ENCODE measurements around the gene KIF18B.

KIF18B gene

GRCh38 chr17:44903012-44903685 is 44.4 kb downstream of the KIF18B start:
- no peak for DNase-seq

- DNase-seq: no peak
Observed at GRCh38 chr17:44902135-44902760, 45.3 kb downstream of the KIF18B start.

GRCh38 chr17:44901411-44901921 is 46.1 kb downstream of the KIF18B start:
- DNase-seq: no peak

DNA sequence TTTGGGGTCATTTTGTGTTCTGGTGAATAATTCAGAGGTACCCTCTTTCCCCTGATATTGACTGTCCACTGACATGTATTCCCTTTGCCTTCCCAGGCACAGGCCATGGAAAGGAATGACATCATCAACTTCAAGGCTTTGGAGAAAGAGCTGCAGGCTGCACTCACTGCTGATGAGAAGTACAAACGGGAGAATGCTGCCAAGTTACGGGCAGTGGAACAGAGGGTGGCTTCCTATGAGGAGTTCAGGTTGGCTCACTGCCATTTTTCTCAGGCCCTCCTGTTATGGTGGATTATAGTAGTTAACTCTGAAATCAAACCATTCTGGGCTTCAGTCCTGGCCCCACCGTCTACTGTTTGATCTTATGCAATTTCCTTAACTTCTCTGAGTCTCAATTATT is 46.7 kb downstream of the KIF18B start:
- no peak for DNase-seq

GRCh38 chr17:44899074-44899782 is 48.3 kb downstream of the KIF18B start, which contains the start of gene EFTUD2:
EFTUD2 (minus strand) TSS chr17:44899445; CDS start chr17:44894521, 4,924 bp downstream.
- DNase-seq: peak; percentile 88

GRCh38 chr17:44898768-44899073 is 48.9 kb downstream of the KIF18B start:
- no peak for DNase-seq

DNA sequence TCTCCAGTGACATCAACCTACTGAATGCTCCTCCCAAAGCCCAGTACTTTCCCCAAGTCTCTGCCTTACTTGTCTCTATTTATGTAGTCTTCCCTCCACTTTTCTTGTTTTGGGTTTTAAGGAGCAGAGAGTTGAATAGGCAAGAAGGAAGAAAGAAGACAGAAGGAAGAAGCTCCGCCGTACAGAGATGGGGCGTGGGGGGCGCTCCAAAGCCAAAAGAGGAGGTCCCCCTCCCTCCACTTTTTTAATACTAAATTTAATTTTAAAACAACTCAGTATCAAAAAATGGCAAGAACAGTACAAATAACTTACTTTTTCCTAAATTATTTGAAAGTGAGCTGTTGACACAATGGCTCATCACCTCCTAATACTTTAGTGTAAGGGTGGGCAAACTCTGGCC is 52.9 kb downstream of the KIF18B start:
- no peak for DNase-seq

DNA sequence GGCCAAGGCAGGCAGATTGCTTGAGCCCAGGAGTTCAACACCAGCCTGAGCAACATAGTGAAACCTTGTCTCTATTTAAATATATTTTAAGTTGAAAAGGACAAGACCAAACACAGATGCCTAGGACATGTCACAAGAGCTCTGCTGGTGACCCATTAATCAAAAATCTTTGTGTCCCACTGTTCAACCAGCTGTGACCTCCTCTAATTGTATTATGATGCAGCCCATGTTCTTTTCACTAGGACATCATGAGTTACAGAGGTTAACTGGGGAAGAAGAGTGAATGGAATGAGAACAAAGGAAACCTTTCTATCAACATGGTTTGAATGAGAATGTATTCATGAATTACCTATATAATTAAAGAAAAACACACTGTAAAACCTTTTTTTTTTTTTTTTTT is 55.3 kb downstream of the KIF18B start:
- no peak for DNase-seq

GRCh38 chr17:44889003-44889402 is 58.6 kb downstream of the KIF18B start:
- no peak for DNase-seq

- no peak for DNase-seq
Observed at GRCh38 chr17:44887971-44888954, 59.3 kb downstream of the KIF18B start.

DNA sequence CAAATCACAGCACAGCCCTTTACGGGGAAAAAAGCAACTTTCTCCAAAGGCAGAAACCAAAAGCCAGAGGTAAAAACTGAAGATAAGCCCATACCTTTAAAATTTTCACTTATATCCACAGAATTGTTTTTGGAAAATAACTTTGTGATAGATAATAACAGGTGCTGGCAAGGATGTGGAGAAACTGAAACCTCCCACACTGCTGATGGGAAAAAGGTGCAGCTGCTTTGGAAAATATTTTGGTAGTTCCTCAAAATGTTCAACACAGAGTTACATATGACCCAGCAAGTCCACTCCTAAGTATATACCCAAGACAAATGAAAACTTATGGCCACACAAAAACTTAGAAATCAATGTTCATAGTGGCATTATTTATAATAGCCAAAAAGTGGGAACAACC is 60.6 kb downstream of the KIF18B start:
- DNase-seq: no peak

GRCh38 chr17:44884941-44885340 is 62.6 kb downstream of the KIF18B start:
- DNase-seq: no peak

GRCh38 chr17:44881145-44881544 is 66.4 kb downstream of the KIF18B start:
- no peak for DNase-seq

DNA sequence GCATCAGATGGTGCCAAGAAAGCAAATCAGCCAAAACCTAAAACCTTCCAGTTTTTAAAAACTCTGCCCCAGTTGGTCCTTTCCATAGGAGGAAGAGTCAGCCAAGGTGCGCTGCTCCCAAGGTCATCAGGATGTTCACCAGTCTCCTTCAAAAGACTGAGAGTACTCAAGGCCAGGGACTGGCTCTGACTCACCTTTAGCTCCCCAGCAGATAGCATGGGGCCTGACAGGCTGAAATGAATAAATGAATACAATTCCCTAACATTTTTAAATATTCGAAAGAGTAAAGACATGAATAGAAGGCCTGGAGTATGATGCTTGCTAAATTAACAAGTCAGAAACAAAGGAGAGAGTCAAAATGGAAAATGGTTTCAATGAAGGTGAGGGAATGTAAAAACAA is 67.5 kb downstream of the KIF18B start:
- DNase-seq: no peak

DNA sequence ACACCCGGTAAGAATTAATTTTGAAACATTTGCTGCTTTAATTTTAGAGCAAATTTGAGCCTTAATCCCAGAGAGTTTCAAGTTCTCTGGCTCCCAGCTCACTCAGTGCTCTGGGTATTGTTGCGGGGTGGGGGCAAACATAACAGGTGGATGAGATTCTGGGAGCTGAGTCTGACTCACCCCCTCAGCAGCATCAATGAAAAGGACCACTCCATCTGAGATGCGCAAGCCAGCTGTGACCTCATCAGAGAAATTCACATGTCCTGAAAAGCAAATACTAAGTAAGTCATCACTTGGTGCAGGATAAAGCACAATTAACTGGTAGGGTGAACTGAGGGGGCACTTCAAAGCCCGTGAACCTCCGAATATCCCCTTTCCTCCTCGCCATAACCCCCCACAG is 68.2 kb downstream of the KIF18B start:
- DNase-seq: no peak

GRCh38 chr17:44878627-44879221 is 68.8 kb downstream of the KIF18B start:
- peak; percentile 45 for DNase-seq

DNA sequence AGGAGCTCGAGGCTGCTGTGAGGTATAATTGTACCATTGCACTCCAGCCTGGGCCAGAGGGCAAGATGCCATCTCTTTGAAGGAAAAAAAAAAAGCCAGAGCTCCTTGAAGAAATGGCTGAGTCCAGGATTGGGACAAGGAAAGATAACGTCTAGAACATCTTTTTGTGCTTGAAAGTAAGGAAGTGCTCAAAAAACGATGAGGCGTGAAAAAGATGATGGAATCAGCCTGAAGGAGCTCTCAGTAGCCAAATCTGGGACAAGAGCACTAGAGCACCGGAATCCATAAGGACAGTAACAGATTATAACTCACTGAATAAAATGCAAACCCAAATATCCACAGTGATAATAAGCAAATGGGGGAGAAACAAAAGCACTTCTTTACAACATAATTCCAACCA is 70.5 kb downstream of the KIF18B start:
- no peak for DNase-seq

- no peak for DNase-seq
Observed at GRCh38 chr17:44875761-44876160, 71.8 kb downstream of the KIF18B start.

All from NCI-H1092 (cell line).